Endothelial cell of umbilical vein (primary cell): ENCODE measurements around the gene ZNF365. TPM values are rescaled to one million over a fixed set of nuclear protein-coding genes. Genes with fewer than 3 reads are reported as not detected.

Experiments
- BruUV-seq: library from RNA; stranded (reverse); fragments of 400-500 nt; replicated peaks from 2 replicates; lab custom pipeline; 2021; lab: Mats Ljungman, UMichigan
- CTCF ChIA-PET: fragments of 300-600, 350-600 bp; sonication (Branson Sonifier 250); formaldehyde crosslinking; loops from one replicate; lab custom pipeline; 2021; ENCODE audit warnings: antibody characterized with exemption, inconsistent platforms; lab: Charles Lee
- POLR2A ChIA-PET: fragments of 300-600, 350-600 bp; sonication (Branson Sonifier 250); formaldehyde crosslinking; loops from one replicate; lab custom pipeline; 2021; ENCODE audit warnings: antibody characterized with exemption, inconsistent platforms; lab: Charles Lee
- DNase-seq: peaks from one replicate; pipeline ENCODE4 v3.0.0-alpha.2; 2011; ENCODE audit warnings: low read depth, low spot score
- FAIRE-seq: peaks from 2 replicates; lab custom pipeline; 2011; peaks lifted over from hg19 to GRCh38; lab: Jason Lieb, UNC
- H2AFZ ChIP-seq: 2 replicates; pipeline ENCODE4 v1.6.0; 2012; ENCODE audit warnings: low read depth, low read length, control low read depth, inconsistent platforms
- H3K27ac ChIP-seq: 2 replicates; pipeline ENCODE4 v1.5.1; 2011; ENCODE audit warnings: low read depth, mild to moderate bottlenecking, control low read depth, low read length, moderate library complexity; ENCODE audit not compliant: insufficient read depth
- H3K27me3 ChIP-seq, 2 experiments: 2 replicates each; pipeline versions ENCODE4 v1.6.0 to v1.6.1; 2011; ENCODE audit warnings: low read length in 2 of 2, mixed read lengths in 1 of 2; ENCODE audit not compliant: control insufficient read depth in 2 of 2, insufficient read depth in 2 of 2
- H3K36me3 ChIP-seq, 2 experiments: 2 replicates in 1 of 2; 3 replicates in 1 of 2; pipeline ENCODE4 v1.5.1; 2011; ENCODE audit warnings: low read length in 2 of 2, mild to moderate bottlenecking in 1 of 2, moderate library complexity in 1 of 2; ENCODE audit not compliant: control insufficient read depth in 2 of 2, insufficient read depth in 2 of 2; ENCODE audit errors: extremely low read depth in 1 of 2
- H3K4me1 ChIP-seq: 3 replicates; pipeline ENCODE4 v1.5.1; 2011; ENCODE audit warnings: mild to moderate bottlenecking, low read length; ENCODE audit not compliant: control insufficient read depth, insufficient read depth; ENCODE audit errors: extremely low read depth
- H3K4me2 ChIP-seq: 2 replicates; pipeline ENCODE4 v1.6.1; 2011; ENCODE audit warnings: low read length, control low read depth, mixed read lengths; ENCODE audit not compliant: insufficient read depth
- H3K4me3 ChIP-seq, 3 experiments: fragments of 200-600 bp in 1 of 3; sonication (generic), shearing (Covaris generic) in 1 of 3; replicated peaks in 1 of 3; 2 replicates each; pipeline ENCODE4 v1.5.1; 2011 to 2016; ENCODE audit warnings: control low read depth in 3 of 3, low read length in 3 of 3, mild to moderate bottlenecking in 2 of 3, inconsistent platforms in 1 of 3, low read depth in 1 of 3, moderate library complexity in 1 of 3; ENCODE audit not compliant: insufficient read depth in 1 of 3
- H3K79me2 ChIP-seq: 2 replicates; pipeline ENCODE4 v1.6.0; 2012; ENCODE audit warnings: low read length, inconsistent platforms; ENCODE audit not compliant: control insufficient read depth, insufficient read depth
- H3K9ac ChIP-seq: replicated peaks from 2 replicates; pipeline ENCODE3; 2011; ENCODE audit warnings: low read length, control low read depth; ENCODE audit not compliant: insufficient read depth; ENCODE audit errors: extremely low read depth
- H3K9me1 ChIP-seq: replicated peaks from 3 replicates; pipeline ENCODE4 v1.6.0; 2011; ENCODE audit warnings: mild to moderate bottlenecking, low read length; ENCODE audit not compliant: control insufficient read depth, insufficient read depth; ENCODE audit errors: extremely low read depth
- H3K9me3 ChIP-seq: replicated peaks from 2 replicates; pipeline ENCODE4 v1.5.1; 2012; ENCODE audit warnings: low read length, inconsistent platforms; ENCODE audit not compliant: control insufficient read depth, insufficient read depth
- H4K20me1 ChIP-seq: replicated peaks from 2 replicates; pipeline ENCODE3; 2011; ENCODE audit warnings: mild to moderate bottlenecking, low read length; ENCODE audit not compliant: control insufficient read depth, insufficient read depth; ENCODE audit errors: extremely low read depth
- EZH2 ChIP-seq: IDR thresholded peaks from 2 replicates; pipeline ENCODE4 v1.6.1; 2012; ENCODE audit warnings: borderline replicate concordance, low read depth, mild to moderate bottlenecking, moderate library complexity, low read length, inconsistent platforms; ENCODE audit not compliant: severe bottlenecking
- FOS ChIP-seq: IDR thresholded peaks from 2 replicates; pipeline ENCODE4 v1.6.1; 2011; ENCODE audit warnings: mild to moderate bottlenecking, low read length, moderate library complexity, borderline replicate concordance; ENCODE audit not compliant: insufficient read depth
- GATA2 ChIP-seq: IDR thresholded peaks from 2 replicates; pipeline ENCODE4 v1.7.0; 2011; ENCODE audit warnings: low read depth, mild to moderate bottlenecking, moderate library complexity, mixed read lengths, low read length; ENCODE audit not compliant: insufficient read length, insufficient read depth
- JUN ChIP-seq: IDR thresholded peaks from 2 replicates; pipeline ENCODE4 v1.6.1; 2011; ENCODE audit warnings: borderline replicate concordance, low read depth; ENCODE audit not compliant: insufficient read length, insufficient read depth
- MAX ChIP-seq: IDR thresholded peaks from 2 replicates; pipeline ENCODE4 v1.6.1; 2011; ENCODE audit not compliant: insufficient read depth, insufficient read length
- MYC ChIP-seq: IDR thresholded peaks from one replicate; pipeline ENCODE4 v1.6.1; 2011; ENCODE audit warnings: mild to moderate bottlenecking, low read depth, low read length
- dilution Hi-C: fragments of 300-500 bp; cut with MboI; formaldehyde crosslinking; loops from one replicate; pipeline ENCODE4 v1.15.0; 2019; ENCODE audit warnings: low sequenced_read_pairs; ENCODE audit not compliant: extremely low pct_ligation_motif_present
- intact Hi-C: fragments of 100-400 bp; cut with micrococcal nuclease; formaldehyde crosslinking; loops from one replicate; pipeline ENCODE4 v1.10.0; 2022
- polyA plus RNA-seq, 4 experiments: library from polyadenylated mRNA; depleted of rRNA in 3 of 4; stranded (reverse) in 3 of 4; unstranded in 1 of 4; fragments of >200 nt; gene quantifications; 2 replicates each; pipeline versions ENCODE4 v1.2.1 to v1.2.3, GENCODE V29; 2011 to 2012; ENCODE audit warnings: missing spikeins in 1 of 4
- total RNA-seq: library from RNA; stranded (reverse); gene quantifications from 2 replicates; pipeline ENCODE4 v1.2.3, GENCODE V29; 2021
- TF ChIP-seq, protein P1 (sequence below), 2 donors: IDR thresholded peaks; 1 replicate in 1 of 2; 2 replicates in 1 of 2; pipeline ENCODE4 v1.5.1; 2011; ENCODE audit warnings: low read length in 2 of 2, mild to moderate bottlenecking in 2 of 2, moderate library complexity in 2 of 2, control low read depth in 1 of 2, inconsistent platforms in 1 of 2, low read depth in 1 of 2; ENCODE audit not compliant: insufficient read depth in 1 of 2; ENCODE audit errors: extremely low read depth in 1 of 2

The ZNF365 gene
- total and polyA plus RNA-seq, 2 donors (not counting 3 experiments of a cell fraction or from before 2014, with no cell fraction given), result 1.3 to 2.9 TPM

DNA sequence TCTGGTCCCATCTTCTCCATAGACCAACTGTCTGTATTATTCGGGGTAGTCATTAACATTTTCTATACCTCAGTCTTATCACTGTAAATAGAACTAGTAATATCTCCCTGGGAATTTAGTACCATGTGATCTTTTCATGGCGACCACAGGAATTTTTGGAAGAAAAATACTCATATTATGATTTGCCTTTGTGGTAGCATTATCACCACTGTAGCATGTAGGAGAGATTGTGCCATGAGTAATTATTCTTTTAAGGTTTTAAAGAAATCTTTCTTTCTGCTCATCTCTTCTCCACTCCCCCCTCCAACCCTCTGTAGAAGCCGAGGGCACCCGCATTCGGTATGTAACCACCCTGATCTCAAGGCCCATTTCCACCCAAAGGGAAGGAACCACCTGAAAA lies 25.0 kb downstream of the ZNF365 start:
- H3K27ac ChIP-seq, result no peak overlapping the region
- CTCF ChIA-PET, result interaction anchor here (1.6 kb wide), 1 partner anchor 15 kb away, joined by 3 read pairs; no protein-coding TSS in a partner anchor
- no peak overlapping the region for H2AFZ ChIP-seq
- intact Hi-C loops, result no loop called here
- H3K4me2 ChIP-seq, result no peak overlapping the region
- no peaks in the 10 kb centered on the region for H3K4me1 ChIP-seq
- no peaks in the 10 kb centered on the region for H3K36me3 ChIP-seq
- no peaks in the 10 kb centered on the region for H3K9me1 ChIP-seq
- no peaks in the 10 kb centered on the region for H3K27me3 ChIP-seq
- TF ChIP-seq GATA2, result no peak
- no peak for TF ChIP-seq MAX
- TF ChIP-seq MYC, result no peak
- no peak for TF ChIP-seq EZH2
- TF ChIP-seq, protein P1, sequence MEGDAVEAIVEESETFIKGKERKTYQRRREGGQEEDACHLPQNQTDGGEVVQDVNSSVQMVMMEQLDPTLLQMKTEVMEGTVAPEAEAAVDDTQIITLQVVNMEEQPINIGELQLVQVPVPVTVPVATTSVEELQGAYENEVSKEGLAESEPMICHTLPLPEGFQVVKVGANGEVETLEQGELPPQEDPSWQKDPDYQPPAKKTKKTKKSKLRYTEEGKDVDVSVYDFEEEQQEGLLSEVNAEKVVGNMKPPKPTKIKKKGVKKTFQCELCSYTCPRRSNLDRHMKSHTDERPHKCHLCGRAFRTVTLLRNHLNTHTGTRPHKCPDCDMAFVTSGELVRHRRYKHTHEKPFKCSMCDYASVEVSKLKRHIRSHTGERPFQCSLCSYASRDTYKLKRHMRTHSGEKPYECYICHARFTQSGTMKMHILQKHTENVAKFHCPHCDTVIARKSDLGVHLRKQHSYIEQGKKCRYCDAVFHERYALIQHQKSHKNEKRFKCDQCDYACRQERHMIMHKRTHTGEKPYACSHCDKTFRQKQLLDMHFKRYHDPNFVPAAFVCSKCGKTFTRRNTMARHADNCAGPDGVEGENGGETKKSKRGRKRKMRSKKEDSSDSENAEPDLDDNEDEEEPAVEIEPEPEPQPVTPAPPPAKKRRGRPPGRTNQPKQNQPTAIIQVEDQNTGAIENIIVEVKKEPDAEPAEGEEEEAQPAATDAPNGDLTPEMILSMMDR (IDR thresholded peaks at IDR 0.05; ENCODE audit: extremely low read depth in 1 of 2, insufficient read depth in 1 of 2, low read depth in 1 of 2, low read length in 2 of 2), result no peak
- TF ChIP-seq FOS, result no peak
- no peak for TF ChIP-seq JUN
- POLR2A ChIA-PET, result no interaction called here
- no peaks in the 10 kb centered on the region for H3K79me2 ChIP-seq
- BruUV-seq, result no TSS peak
- FAIRE-seq (no peak), DNase-seq (no peak)
- no peak overlapping the region for H3K9ac ChIP-seq
- H3K9me3 ChIP-seq, result no peaks in the 10 kb centered on the region
- dilution Hi-C loops, result no loop called here
- H4K20me1 ChIP-seq, result no peaks in the 10 kb centered on the region
- H3K4me3 ChIP-seq, result no peak overlapping the region
